CD4-positive, alpha-beta T cell treated with Interleukin-15 for 1 hour (primary cell): ENCODE measurements around the gene NOXO1.
"Not testable (repeated sequence)": the region's sequence is repeated elsewhere in the genome, so short reads cannot be mapped to it uniquely, and the experiment has no call there.

Experiments
- DNase-seq: peaks from one replicate; pipeline ENCODE4 v3.0.0-alpha.2; 2020

NOXO1 gene

DNA sequence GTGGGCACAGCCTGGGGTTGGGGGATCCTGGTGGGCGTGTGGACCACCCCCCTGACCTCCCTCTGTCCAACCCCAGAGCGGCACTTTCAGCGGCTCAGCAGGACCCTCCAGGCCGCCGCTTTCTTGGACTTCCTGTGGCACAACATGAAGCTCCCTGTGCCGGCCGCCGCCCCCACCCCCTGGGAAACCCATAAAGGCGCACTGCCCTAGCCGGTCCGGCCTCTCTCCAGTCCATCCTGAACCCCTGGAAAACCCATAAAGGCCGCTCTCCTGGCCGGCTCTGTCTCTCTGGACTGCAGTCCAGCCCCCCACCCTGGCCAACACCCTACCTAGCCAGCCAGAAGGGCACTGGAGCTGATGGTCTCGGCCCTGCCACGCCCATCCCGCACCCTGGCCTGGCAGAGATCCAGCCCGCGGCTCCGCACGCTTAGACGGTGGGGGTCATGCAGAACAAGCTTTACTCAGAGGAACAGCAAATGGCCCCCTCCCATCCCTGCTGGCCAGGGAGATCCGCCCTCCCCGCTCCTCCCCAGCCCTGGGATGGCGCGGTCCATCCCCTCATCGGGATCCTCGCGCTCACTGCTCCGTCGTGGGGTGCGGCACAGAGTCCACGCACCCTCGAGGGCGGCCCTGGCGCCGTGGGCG lies 2.7 kb downstream of the NOXO1 start:
- DNase-seq, result no peak

DNA sequence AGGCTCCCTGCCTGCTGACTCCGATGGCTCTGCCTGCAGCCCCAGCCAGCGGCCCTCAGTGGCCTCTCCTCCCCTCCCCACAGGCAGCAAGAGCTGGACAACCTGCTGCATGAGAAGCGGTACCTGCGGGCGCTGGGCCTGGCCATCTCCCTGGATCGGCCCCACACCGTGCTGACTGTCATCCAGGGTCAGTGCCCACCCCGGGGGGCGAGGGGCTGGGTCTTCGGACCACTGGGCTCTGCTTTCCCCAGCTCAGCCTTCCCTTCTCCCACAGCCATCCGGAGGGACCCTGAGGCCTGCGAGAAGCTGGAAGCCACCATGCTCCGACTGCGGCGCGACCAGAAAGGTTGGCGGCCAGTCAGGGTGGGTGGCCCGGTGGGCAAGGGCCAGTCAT lies 3.4 kb downstream of the NOXO1 start:
- DNase-seq, result no peak

GRCh38 chr16:1976951-1977874 lies 4.1 kb downstream of the NOXO1 start:
- DNase-seq, result no peak

DNA sequence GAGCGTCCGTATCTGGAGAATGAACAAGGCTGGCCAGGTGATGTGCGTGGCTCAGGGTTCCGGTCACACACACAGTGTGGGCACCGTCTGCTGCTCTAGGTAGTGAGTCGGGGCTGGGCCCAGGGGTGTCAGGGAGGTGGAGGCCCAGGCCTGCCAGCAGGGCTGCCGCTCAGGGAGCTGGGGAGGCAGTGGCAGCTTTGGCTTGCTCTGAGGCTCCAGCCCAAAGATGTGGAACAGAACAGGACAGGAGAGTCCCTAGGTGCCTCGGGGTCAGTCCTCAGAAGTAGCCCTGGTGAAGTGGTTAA lies 5.1 kb downstream of the NOXO1 start:
- no peak for DNase-seq

DNA sequence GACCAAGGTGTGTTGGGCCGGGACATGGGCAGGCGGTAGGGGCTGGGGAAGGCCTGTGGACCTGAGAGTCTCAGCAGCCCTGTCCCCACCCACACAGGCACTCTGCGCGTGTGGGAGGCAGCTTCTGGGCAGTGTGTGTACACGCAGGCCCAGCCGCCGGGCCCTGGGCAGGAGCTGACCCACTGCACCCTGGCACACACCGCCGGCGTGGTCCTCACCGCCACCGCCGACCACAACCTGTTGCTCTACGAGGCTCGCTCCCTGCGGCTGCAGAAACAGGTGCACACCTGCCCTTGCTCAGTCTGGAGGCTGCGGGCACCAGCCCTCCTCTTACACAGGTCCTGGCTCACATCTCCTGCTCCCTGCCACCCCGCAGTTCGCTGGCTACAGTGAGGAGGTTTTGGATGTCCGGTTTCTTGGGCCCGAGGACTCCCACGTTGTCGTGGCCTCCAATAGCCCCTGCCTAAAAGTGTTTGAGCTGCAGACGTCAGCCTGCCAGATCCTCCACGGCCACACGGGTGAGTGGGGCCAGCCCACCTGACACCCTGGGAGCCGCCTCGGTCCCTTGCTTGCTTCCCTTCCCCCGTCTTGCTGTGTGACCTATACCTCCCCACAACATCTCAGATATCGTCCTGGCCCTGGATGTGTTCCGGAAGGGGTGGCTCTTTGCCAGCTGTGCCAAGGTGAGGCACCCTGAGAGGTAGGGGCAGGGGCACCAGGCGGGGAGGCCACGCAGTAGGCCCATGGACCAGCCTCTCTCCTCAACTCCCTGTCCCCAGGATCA lies 5.6 kb downstream of the NOXO1 start:
- no peak for DNase-seq

DNA sequence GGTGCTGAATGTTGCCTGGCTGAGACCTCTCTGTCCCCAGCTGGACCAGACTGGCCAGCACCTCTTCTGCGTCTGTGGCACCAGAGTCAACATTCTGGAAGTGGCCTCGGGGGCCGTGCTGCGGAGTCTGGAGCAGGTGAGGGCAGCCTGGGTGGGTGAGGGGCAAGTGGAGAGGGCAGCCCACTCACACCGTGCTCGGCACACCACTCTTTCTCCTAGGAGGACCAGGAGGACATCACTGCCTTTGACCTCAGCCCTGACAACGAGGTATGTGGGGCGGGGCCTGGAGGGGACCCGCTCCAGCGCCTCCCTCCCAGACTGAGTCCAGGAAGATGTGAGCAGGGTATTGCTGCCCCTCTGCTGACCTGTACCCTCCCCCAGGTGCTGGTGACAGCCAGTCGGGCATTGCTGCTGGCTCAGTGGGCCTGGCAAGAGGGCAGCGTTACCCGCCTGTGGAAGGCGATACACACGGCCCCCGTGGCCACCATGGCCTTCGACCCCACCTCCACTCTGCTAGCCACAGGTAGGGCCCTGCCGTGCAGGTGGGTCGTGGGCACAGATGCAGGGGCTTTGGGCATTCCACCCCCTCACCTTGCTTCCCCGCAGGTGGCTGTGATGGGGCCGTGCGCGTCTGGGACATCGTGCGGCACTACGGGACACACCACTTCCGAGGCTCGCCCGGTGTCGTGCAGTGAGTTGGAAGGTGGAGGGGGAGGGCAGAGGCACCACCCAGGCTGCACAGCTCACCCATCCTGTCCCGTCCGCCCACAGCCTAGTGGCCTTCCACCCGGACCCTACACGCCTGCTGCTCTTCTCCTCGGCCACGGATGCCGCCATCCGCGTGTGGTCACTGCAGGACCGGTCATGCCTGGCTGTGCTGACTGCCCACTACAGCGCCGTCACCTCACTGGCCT lies 6.9 kb downstream of the NOXO1 start:
- DNase-seq, result no peak

DNA sequence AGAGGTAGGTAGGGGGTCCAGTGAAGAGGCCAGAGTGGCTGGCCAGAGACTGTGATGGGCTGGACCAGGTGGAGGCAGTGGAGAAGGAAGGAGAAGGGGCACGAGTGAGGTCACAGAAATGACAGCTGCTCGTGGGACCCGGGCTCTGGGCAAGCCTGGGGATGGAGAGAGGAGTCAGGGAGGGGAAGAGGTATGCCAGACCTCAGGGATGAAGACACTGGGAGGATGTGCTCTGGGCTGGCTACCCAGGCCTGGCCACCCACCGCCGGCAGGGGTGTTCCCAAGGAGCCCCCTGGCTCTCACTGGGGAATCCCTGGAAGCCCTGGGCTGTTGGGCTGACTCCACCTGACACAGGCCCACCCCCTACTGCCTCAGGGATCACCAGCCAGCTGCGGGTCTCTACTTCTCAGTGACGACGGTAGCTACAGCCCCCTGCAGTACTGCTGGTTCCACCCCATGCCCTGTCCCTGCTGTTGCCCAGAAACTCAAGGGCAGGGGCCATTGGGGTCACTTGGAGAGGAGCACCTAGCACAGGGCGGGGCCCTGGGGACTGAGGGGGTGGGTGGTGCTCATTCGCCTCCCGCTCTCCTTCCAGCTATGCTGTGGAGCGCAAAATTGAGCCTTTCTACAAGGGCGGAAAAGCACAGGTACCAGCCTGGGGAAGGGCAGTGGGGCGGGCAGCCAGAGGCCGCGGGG lies 7.7 kb downstream of the NOXO1 start:
- DNase-seq, result no peak

DNA sequence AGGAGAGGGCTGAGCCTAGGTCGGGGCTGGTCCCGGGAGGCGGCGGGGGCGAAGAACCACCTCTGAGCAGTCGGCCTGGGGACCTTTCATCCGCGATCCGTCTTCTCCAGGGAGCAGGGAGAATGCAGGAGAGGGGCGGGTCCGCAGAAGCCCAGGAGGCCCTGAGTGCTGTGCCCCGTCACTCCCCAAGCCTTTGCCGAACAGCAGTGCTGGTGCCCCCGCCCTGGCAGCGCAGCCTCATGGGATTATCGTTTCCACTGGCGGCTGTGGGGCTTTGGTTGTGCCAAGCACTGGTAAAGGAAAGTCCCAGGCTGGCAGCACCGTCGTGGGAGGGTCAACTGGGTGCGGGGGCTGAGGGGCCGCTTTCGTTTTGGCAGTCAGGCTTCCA lies 8.8 kb downstream of the NOXO1 start:
- no peak for DNase-seq

DNA sequence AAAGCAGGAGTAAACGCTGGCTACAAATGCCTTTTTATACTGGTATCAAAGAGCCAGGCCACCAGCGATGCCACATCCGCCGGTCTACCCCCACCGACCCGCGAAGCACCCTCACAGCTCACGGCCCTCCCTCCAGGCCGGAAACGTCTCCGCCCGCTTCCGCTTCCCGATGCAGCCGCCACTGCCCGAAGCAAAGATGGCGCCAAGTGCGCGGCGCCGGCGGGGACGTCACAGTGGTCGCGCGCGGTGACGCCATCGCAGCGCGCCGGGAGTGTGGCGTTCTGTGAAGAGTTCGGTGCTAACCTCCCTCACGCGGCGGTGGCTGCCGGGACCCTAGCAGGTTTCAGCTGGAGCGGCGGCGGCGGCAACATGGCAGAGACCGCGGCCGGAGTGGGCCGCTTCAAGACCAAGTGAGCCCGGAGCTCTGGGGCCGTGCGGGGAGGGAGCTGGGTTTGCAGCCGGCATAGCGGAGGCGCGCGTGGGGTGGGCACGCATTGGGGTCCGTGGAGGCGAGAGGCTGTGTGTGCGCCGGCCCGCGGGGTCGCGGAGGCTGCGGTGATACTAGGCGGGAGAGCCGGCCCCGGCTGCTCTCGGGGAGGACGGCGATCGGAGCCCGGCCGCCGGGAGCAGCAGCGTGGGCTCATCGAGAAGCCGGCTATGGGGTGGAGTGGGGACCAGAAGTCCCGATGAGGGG lies 9.3 kb downstream of the NOXO1 start, which contains the start of gene TBL3:
TSS of gene TBL3 (plus strand) at position 258 of the 694 bp plus-strand sequence. CDS start at position 370, 112 bp downstream.
- peak; percentile 96 for DNase-seq

- no peak for DNase-seq
Measured at GRCh38 chr16:1968146-1968953, 12.9 kb downstream of the NOXO1 start.

- no peak for DNase-seq
Measured at GRCh38 chr16:1966460-1966859, 14.8 kb downstream of the NOXO1 start, which contains the start of gene RNF151. Gene RNF151, plus strand, starts transcription at chr16:1966856. Its CDS starts 26 bp downstream, at chr16:1966882.

- DNase-seq, result no peak
Measured at GRCh38 chr16:1965396-1966001, 15.8 kb downstream of the NOXO1 start.

DNA sequence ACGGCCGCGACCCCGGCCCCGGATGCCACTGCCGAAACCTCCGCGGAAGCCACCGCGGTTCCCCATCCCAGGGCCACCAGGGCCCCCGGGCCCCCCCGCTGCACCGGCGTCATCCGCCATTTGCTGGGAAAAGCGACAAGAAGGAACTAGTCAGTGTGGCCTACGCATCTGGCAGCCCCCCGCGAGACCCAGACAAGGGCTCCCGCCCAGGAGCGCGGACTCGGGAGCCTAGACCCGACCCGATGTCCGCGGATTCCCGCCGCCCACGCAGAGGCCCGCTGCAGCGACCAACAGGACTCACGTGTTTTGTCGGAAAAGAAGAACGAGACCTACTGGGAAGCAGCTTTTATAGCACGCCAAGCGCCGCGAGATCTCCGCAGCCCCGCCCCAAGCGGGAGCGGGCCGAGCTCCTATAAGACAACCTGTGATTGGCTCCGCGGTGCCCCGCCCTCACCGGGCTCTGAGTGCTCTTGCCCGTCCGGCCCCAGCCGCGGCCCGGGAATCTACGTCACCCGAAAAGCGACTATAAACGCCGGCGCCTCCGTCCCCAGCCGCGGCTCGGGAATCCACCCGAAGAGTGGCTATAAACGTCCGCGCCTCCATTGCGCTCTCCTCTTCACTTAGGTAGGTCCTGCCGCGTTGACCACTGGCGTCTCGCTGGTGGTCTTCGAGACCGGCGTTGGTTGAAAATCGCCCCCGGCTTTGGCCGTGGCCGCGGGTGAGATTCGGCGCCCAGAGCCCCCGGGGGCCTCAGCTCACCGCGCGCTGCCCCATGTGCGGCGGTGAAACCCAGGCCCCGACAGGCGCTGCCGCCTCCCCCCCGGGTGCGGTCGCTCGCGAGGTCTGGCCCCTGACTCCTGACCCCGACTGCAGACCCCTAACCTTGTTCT lies 16.5 kb downstream of the NOXO1 start, which contains the start of gene RPS2:
TSS of gene RPS2 (minus strand) at position 321 of the 890 bp plus-strand sequence. CDS start at position 120, 201 bp downstream.
- peak; percentile 99 for DNase-seq

DNA sequence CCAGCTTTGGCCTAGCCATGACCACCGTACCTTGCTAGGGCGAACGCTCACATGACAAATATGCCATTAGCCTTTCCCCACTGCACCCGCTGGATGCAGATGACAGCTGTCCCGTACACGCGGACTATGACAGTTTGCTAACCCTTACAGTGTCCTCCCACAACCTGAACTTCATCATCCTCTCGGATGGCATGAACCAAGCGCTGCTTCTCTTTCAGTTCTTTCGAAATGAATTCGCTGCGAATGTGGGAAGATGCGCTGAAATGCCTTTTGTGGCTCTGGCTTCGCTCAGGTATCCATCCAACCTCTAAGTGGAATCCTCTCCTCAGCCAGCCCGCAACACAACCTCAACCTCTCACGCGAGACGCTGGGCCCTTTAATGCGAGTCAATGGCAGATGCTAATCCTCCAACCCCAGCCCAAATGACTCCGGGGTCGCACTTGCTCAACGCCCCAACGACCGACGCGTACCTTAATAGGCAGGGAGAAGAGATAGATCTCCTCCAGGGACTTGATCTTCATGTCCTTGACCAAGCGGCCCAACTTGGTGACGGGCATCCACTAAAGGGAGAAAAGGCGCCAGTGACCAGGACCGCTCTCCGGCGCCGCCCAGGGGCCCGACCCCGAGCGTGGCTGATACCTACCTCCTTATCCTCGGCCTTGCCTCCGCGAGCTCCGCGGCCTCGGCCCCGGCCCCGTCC lies 17.3 kb downstream of the NOXO1 start:
- no peak for DNase-seq

DNA sequence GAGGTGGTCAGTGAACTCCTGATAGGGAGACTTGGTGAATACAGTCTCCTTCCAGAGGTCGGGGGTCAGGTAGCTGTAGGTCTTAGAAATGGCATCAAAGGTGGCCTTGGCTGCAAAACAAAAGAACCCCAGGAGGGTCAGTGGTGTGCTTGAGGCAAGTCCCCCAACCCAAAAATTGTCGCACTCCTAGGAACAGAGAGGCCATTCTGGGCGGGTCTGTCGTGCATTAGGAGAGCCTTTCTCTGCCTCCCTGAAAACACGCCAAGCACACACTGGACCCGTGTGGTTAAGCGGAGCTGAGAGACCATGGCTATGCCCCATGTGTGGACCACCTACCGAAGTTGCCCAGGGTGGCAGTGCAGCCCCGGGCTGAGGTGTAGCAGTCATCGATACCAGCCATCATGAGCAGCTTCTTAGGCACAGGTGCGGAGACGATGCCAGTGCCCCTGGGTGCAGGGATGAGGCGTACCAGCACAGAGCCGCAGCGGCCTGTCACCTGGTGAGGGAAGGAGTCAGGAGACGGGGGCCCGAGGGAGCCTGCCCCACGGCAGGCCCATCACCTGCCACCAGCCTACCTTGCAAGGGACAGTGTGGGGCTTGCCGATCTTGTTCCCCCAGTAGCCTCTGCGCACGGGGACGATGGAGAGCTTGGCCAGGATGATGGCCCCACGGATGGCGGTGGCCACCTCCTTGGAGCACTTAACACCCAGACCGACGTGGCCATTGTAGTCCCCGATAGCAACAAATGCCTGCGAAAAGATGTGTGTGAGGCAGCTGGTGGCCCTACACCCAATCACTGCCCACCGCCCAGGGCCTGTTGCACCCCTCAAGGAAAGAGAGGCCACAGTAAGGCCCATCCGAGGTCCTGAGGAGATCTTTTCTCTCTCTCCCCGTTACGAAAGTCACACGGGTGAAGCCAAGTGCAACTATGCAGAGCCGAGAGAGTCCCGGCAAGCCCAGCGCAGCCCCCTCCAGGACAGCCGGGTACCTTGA lies 18.8 kb downstream of the NOXO1 start:
- not testable (repeated sequence) for DNase-seq

DNA sequence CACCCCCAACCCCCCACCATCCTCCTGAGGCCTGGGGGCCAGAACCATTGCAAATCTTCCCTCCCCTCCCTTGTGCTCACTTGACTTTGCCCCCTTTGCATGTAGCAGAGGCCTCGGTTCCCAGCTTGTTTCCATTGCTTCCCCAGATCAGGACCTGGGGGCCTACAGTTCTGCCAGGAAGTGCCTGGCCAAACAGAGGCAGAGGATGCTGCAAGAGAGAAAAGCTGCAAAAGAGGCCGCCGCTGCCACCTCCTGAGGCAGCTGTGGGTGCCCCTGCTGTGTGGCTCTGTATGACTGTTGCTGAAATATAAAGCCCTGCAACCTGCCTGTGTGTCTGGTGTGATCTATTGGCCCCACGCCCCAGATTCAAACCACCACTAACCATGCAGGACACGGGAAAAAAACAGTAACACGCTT lies 19.6 kb downstream of the NOXO1 start:
- no peak for DNase-seq
